ENCODE measurements around the gene WDR35. TPM values are rescaled to one million over a fixed set of nuclear protein-coding genes. Genes with fewer than 3 reads are reported as not detected.

WDR35 gene
- total RNA-seq, 1 experiment from 2014 or later, result 7.2 TPM

DNA sequence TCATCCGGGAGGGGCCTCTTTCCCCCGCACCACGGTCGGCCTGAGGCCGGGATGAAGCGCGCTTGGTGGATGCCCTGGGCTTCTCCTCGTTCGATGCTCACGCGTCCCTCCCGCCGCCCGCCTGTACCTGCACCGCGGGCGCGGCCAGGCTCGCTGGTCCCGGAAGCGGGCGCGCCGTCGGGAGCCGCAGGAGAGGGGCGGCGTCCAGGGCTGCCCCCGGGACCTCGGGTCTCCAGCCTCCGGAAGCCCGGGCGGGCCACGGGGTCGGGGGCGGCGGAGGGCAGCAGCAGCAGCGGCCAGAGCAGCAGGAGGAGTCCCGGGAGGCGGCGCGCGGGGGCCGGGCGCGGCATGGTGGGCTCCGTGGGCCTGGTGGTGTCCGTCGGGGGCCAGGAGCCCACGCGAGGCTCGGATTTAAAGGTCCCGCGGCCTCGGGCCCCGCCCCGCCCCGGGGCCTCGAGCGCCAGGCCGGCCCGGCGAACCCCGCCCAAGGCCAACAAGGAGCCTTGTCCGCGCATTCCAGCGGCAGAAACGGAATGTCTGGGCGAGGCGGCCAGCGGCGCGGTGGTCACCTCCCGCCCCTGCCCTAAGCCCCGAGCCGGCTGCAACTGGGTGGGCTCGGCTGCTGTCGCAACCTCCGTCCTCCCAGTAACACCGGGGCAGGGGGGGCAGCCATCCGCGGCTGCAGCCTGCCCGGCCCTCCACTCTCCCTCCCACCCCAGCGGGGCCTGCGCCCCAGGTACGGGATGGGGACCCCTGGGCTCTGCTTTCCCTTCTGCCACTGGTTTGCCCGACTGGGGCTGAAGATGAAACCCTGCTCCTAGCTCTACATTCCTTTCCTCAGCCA is 22.6 kb upstream of the WDR35 start, which contains the start of gene MATN3:
Gene MATN3 (minus strand): TSS at position 387 of the 844 bp plus-strand sequence. CDS start 37 bp downstream, at position 350.
- no peaks in the 10 kb centered on the region for H3K9me3 ChIP-seq
- peaks cover 20% of the 10 kb centered on the region for H3K4me1 Mint-ChIP-seq (ENCODE audit: low read depth, unreplicated experiment)
- no TSS peak for BruUV-seq (replicated peaks)
- peaks cover 14% of the 10 kb centered on the region for H3K9me3 Mint-ChIP-seq (ENCODE audit: unreplicated experiment)
- H3K27ac Mint-ChIP-seq (ENCODE audit: unreplicated experiment), result peak within 1 kb of the TSS; percentile 86
- peaks cover 17% of the 10 kb centered on the region for H3K4me1 ChIP-seq
- intact Hi-C loops (cut with micrococcal nuclease; ENCODE audit: unreplicated experiment), result no loop called here
- no peaks in the 10 kb centered on the region for H3K36me3 ChIP-seq (ENCODE audit: control insufficient read depth, insufficient read depth, low read length)
- peaks cover 9% of the 10 kb centered on the region for H3K36me3 Mint-ChIP-seq (ENCODE audit: insufficient read depth, unreplicated experiment)
- ChIA-PET POLR2A (no interaction called here), CTCF (interaction anchor here (0.6 to 4.0 kb wide), 5 partner anchors 15 to 212 kb away, joined by 3 to 55 read pairs (median 3); partner anchors contain the start of gene SDC1)
- H3K4me3 ChIP-seq (ENCODE audit: low read depth, low read length), result peak within 1 kb of the TSS; percentile 55
- peak within 1 kb of the TSS; percentile 77 for H3K4me3 Mint-ChIP-seq (ENCODE audit: unreplicated experiment)
- peak; percentile 67 to 76 for DNase-seq
- H3K27me3 Mint-ChIP-seq (ENCODE audit: insufficient read depth, unreplicated experiment), result no peaks in the 10 kb centered on the region
- no peaks in the 10 kb centered on the region for H3K27me3 ChIP-seq (replicated peaks; ENCODE audit: control insufficient read depth, insufficient read depth, low read length)
- TF ChIP-seq, protein P1, sequence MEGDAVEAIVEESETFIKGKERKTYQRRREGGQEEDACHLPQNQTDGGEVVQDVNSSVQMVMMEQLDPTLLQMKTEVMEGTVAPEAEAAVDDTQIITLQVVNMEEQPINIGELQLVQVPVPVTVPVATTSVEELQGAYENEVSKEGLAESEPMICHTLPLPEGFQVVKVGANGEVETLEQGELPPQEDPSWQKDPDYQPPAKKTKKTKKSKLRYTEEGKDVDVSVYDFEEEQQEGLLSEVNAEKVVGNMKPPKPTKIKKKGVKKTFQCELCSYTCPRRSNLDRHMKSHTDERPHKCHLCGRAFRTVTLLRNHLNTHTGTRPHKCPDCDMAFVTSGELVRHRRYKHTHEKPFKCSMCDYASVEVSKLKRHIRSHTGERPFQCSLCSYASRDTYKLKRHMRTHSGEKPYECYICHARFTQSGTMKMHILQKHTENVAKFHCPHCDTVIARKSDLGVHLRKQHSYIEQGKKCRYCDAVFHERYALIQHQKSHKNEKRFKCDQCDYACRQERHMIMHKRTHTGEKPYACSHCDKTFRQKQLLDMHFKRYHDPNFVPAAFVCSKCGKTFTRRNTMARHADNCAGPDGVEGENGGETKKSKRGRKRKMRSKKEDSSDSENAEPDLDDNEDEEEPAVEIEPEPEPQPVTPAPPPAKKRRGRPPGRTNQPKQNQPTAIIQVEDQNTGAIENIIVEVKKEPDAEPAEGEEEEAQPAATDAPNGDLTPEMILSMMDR (IDR thresholded peaks at IDR 0.05; ENCODE audit: insufficient read depth in 1 of 2, low read depth in 1 of 2, low read length in 1 of 2, severe bottlenecking in 1 of 2, unreplicated experiment in 1 of 2), result no peak

DNA sequence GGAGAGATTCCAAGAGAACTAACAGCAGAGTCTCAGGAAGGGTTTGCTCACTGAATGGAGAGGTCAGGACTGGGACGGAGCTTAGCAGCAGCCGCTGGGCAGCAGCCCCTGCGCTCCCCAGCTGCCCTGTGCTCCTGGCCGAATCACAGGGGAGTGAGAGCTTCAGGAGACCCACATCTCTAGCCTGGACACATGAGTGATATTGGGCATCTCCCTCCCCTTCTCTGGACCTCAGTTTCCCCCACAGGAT is 22.1 kb upstream of the WDR35 start:
- intact Hi-C loops (cut with micrococcal nuclease; ENCODE audit: unreplicated experiment), result no loop called here
- POLR2A ChIA-PET, result interaction anchor here (0.5 kb wide), 1 partner anchor 22 kb away, joined by 3 read pairs; the partner anchor contains the start of gene WDR35

DNA sequence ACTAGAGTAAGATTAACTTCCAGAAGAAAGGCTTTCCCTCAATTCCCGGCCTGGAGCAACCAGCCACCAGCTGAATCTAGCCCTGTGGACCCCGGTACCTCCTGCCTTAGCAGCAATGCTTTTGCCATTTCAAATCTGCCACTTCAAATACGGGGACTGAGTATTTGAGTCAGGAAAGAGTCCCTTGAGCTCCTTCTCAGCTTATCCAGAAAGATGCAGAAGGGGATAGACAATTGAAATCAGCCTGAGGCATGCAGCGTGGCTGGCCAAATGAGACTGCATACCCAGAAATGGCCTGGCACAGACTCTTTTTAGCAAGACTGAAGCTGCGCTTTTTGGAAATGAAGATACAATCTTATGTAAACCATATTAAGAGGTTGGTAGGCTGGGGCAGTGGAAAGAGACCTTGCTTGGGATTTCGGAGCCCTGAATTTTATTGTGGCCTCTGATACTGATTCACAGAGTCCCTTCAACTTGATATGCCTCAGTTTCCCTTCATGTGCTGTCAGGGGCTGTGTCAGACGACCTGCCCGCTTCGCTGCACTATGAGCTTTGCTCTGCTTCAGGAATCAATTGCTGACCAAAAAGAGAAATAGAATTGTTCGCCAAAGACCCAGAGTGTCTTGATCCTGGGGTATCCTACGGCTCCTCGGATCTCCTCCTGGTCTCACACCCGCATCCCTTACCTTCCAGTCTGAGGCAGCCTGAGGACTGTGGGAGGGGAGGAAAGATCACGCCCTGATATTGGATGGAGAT is 21.5 kb upstream of the WDR35 start:
- H3K4me1 ChIP-seq, result peaks cover 17% of the 10 kb centered on the region
- Mint-ChIP-seq H3K27me3 (ENCODE audit: insufficient read depth, unreplicated experiment) (no peaks in the 10 kb centered on the region), H3K4me1 (ENCODE audit: low read depth, unreplicated experiment) (peaks cover 17% of the 10 kb centered on the region), H3K9me3 (ENCODE audit: unreplicated experiment) (peaks cover 14% of the 10 kb centered on the region), H3K36me3 (ENCODE audit: insufficient read depth, unreplicated experiment) (peaks cover 10% of the 10 kb centered on the region), H3K4me3 (ENCODE audit: unreplicated experiment) (peak overlapping the region; percentile 71), H3K27ac (ENCODE audit: unreplicated experiment) (peak overlapping the region; percentile 16)
- H3K27me3 ChIP-seq (replicated peaks; ENCODE audit: control insufficient read depth, insufficient read depth, low read length), result no peaks in the 10 kb centered on the region
- H3K36me3 ChIP-seq (ENCODE audit: control insufficient read depth, insufficient read depth, low read length), result no peaks in the 10 kb centered on the region
- H3K9me3 ChIP-seq, result no peaks in the 10 kb centered on the region
- peak overlapping the region; percentile 55 for H3K4me3 ChIP-seq (ENCODE audit: low read depth, low read length)
- no TSS peak for BruUV-seq (replicated peaks)
- CTCF ChIA-PET, result no interaction called here
- no peak for DNase-seq
- intact Hi-C loops (cut with micrococcal nuclease; ENCODE audit: unreplicated experiment), result no loop called here
- TF ChIP-seq, protein P1 (IDR thresholded peaks at IDR 0.05; ENCODE audit: insufficient read depth in 1 of 2, low read depth in 1 of 2, low read length in 1 of 2, severe bottlenecking in 1 of 2, unreplicated experiment in 1 of 2), result no peak
- POLR2A ChIA-PET, result interaction anchor here (0.5 kb wide), 1 partner anchor 21 kb away, joined by 3 read pairs; the partner anchor contains the start of gene WDR35

More for the DNA sequence above, 22.1 kb upstream of the WDR35 start:
- DNase-seq, result no peak
- TF ChIP-seq, protein P1 (IDR thresholded peaks at IDR 0.05; ENCODE audit: insufficient read depth in 1 of 2, low read depth in 1 of 2, low read length in 1 of 2, severe bottlenecking in 1 of 2, unreplicated experiment in 1 of 2), result no peak
- Histone ChIP-seq H3K9me3 (no peaks in the 10 kb centered on the region), H3K4me1 (peaks cover 17% of the 10 kb centered on the region), H3K36me3 (ENCODE audit: control insufficient read depth, insufficient read depth, low read length) (no peaks in the 10 kb centered on the region), H3K4me3 (ENCODE audit: low read depth, low read length) (peak overlapping the region; percentile 55), H3K27me3 (replicated peaks; ENCODE audit: control insufficient read depth, insufficient read depth, low read length) (no peaks in the 10 kb centered on the region)
- Mint-ChIP-seq H3K4me1 (ENCODE audit: low read depth, unreplicated experiment) (peaks cover 20% of the 10 kb centered on the region), H3K9me3 (ENCODE audit: unreplicated experiment) (peaks cover 14% of the 10 kb centered on the region), H3K27me3 (ENCODE audit: insufficient read depth, unreplicated experiment) (no peaks in the 10 kb centered on the region), H3K36me3 (ENCODE audit: insufficient read depth, unreplicated experiment) (peaks cover 10% of the 10 kb centered on the region), H3K27ac (ENCODE audit: unreplicated experiment) (peak overlapping the region; percentile 16), H3K4me3 (ENCODE audit: unreplicated experiment) (peak overlapping the region; percentile 71)
- no TSS peak for BruUV-seq (replicated peaks)
- CTCF ChIA-PET, result interaction anchor here (1.1 kb wide), 1 partner anchor 213 kb away, joined by 3 read pairs; the partner anchor contains the start of gene SDC1
